Kidney (tissue), 14 donors: Measurements from ENCODE around the gene ZBTB7A. TPM values are rescaled to one million over a fixed set of nuclear protein-coding genes. Genes with fewer than 3 reads are reported as not detected.
A peak's percentile ranks its signal among the peaks of the same experiment; 100 is the strongest.

Source experiments
- DNase-seq, 5 donors: peaks; one replicate each; pipeline ENCODE4 v3.0.0-alpha.2; 2013 to 2020
- FAIRE-seq: peaks from 2 replicates; lab custom pipeline; 2012; peaks lifted over from hg19 to GRCh38; lab: Jason Lieb, UNC
- H3K27ac ChIP-seq, 2 donors: one replicate each; pipeline ENCODE4 v1.7.0; 2013; ENCODE audit warnings: low read depth in 2 of 2, low read length in 2 of 2, inconsistent platforms in 1 of 2
- H3K27me3 ChIP-seq: one replicate; pipeline ENCODE4 v1.7.1; 2013; ENCODE audit warnings: low read length, inconsistent platforms; ENCODE audit not compliant: control insufficient read depth, insufficient read depth
- H3K36me3 ChIP-seq, 3 donors: one replicate each; pipeline versions ENCODE4 v1.7.0 to v1.7.1; 2013; ENCODE audit warnings: low read length in 3 of 3, control low read depth in 1 of 3, inconsistent platforms in 1 of 3; ENCODE audit not compliant: insufficient read depth in 3 of 3, control insufficient read depth in 2 of 3
- H3K4me1 ChIP-seq, 3 donors: one replicate each; pipeline versions ENCODE4 v1.7.0 to v1.7.1; 2013; ENCODE audit warnings: low read length in 3 of 3, inconsistent platforms in 1 of 3, low read depth in 1 of 3; ENCODE audit not compliant: control insufficient read depth in 2 of 3, insufficient read depth in 2 of 3
- H3K4me3 ChIP-seq, 3 donors: one replicate each; pipeline versions ENCODE4 v1.7.0 to v1.8.1; 2013; ENCODE audit warnings: low read length in 3 of 3, control low read depth in 1 of 3, inconsistent platforms in 1 of 3
- H3K9ac ChIP-seq, 3 donors: one replicate each; pipeline versions ENCODE4 v1.7.0 to v1.7.1; 2013; ENCODE audit warnings: low read length in 3 of 3, control low read depth in 1 of 3, inconsistent platforms in 1 of 3
- H3K9me3 ChIP-seq, 3 donors: one replicate each; pipeline versions ENCODE4 v1.7.0 to v1.7.1; 2013; ENCODE audit warnings: low read length in 3 of 3, control low read depth in 1 of 3, inconsistent platforms in 1 of 3; ENCODE audit not compliant: control insufficient read depth in 2 of 3, insufficient read depth in 1 of 3
- CTCF ChIP-seq: IDR thresholded peaks from 3 replicates; pipeline ENCODE4 v1.5.1; 2012; ENCODE audit warnings: mild to moderate bottlenecking, moderate library complexity, borderline replicate concordance; ENCODE audit not compliant: insufficient read depth; ENCODE audit errors: extremely low read depth
- intact Hi-C: fragments of 100-400 bp; cut with DNase I; formaldehyde crosslinking; loops from one replicate; pipeline ENCODE4 v1.11.1; 2022
- polyA plus RNA-seq: library from polyadenylated mRNA; stranded (reverse); fragments of 350-450 nt; fragmentation: Illumina TruSeq; extraction: RNeasy Lipid Tissue Mini Kit (QIAGEN cat#74804); gene quantifications from one replicate; pipeline ENCODE4 v1.2.3, GENCODE V29; 2014; ENCODE audit warnings: low read depth, low replicate concordance; ENCODE audit not compliant: insufficient read depth
- total RNA-seq: library from RNA; stranded (reverse); fragmentation: NEBNext Ultra II Directional; extraction: Animal tissue kit (Norgen Biotek cat#: 25700); gene quantifications from one replicate; pipeline ENCODE4 v1.2.1, GENCODE V29; 2021
- donor health status: control.
- donor health status: control.
- donor health status: control.
- donor health status: control.
- donor health status: control.
- donor health status: DM: yes; HTN: yes; CAD: no.
- donor health status: Normal renal cell carcinoma (clear cell type).

Gene ZBTB7A
- total and polyA plus RNA-seq, 2 donors from 2014 or later = 8.9 to 53.2 TPM

DNA sequence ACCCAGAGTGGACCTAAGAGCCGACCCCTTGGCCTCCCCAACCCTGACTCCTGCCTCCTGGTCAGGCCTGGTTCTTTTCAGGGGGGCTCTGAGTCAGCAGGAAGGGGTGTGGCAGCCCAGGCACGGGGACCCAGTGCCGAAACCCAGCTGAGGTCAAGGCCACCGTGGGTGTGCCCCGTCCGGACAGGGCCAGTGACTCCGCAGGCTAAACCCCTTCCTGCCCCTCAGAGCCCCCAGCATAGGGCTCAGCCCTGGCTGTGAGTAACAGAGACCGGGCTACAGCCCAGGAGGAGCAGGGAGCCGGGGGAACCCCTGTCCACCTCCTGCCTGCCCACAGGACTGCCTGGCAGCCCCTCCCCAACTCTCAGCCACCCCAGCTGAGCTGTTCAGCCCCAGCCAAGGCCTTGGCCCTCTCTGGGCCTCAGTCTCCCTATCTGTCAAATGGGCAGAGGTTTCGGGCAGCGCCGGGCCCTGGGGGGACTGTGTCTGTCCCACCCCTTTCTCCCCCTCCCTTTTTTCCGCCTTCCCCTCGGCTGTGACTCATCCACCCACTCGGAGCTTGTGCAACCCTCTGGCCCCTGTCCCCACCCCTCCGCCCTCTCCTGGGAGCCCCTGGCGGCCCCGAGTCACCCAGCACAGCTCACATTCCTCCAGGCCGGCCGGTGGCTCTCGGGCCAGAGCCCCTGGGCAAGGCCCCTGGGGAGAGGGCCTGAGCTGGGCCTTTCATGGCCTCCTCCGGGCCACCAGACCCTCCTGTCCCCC, 8.6 kb downstream of the ZBTB7A start:
- H3K9ac ChIP-seq = peak overlapping the region in 1 of 3 donors; percentile 19
- no peaks in the 10 kb centered on the region for H3K27me3 ChIP-seq
- intact Hi-C loops = no loop called here

DNA sequence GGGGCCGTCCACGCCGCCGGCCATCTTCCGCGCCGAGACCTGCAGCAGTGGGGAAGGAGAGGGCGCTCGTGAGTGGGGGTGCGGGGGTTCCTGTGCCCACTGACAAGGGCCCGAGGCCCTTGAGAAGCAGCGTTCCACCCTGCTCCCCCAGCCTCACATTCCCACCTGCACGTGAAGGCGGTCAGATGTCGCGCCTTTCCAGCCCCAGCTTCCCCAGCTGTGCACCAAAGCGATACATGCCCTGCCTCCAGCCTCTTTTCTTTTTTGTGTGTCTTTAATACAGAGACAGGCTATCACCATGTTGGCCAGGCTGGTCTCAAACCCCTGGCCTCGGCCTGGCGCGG, 11.5 kb downstream of the ZBTB7A start:
- H3K36me3 ChIP-seq = peaks cover 7 to 17% (median 12%) of the 10 kb centered on the region in 3 donors
- FAIRE-seq = no peak
- no peak for TF ChIP-seq CTCF
- intact Hi-C loops = no loop called here
- H3K9me3 ChIP-seq = peaks cover 0 to 2% (median 0%) of the 10 kb centered on the region in 3 donors
- no peak overlapping the region for H3K4me3 ChIP-seq
- H3K27me3 ChIP-seq = no peaks in the 10 kb centered on the region
- peaks cover 0 to 27% (median 5%) of the 10 kb centered on the region in 3 donors for H3K4me1 ChIP-seq
- H3K9ac ChIP-seq = no peak overlapping the region
- no peak for DNase-seq
- H3K27ac ChIP-seq = no peak overlapping the region

More for the DNA sequence above, 8.6 kb downstream of the ZBTB7A start:
- DNase-seq = peak in 1 of 5 donors; percentile 97
- peaks cover 0 to 2% (median 0%) of the 10 kb centered on the region in 3 donors for H3K9me3 ChIP-seq
- H3K4me1 ChIP-seq = peaks cover 0 to 48% (median 22%) of the 10 kb centered on the region in 3 donors
- FAIRE-seq = no peak
- H3K36me3 ChIP-seq = peaks cover 6 to 9% (median 8%) of the 10 kb centered on the region in 3 donors
- H3K4me3 ChIP-seq = no peak overlapping the region
- peak overlapping the region; percentile 92 to 94 for H3K27ac ChIP-seq
- TF ChIP-seq CTCF = no peak

- H3K4me1 ChIP-seq = peaks cover 0 to 25% (median 5%) of the 10 kb centered on the region in 3 donors
- no peak overlapping the region for H3K4me3 ChIP-seq
- intact Hi-C loops = no loop called here
- no peak for TF ChIP-seq CTCF
- H3K27me3 ChIP-seq = no peaks in the 10 kb centered on the region
- H3K36me3 ChIP-seq = peaks cover 7 to 17% (median 12%) of the 10 kb centered on the region in 3 donors
- H3K9me3 ChIP-seq = peaks cover 0 to 2% (median 0%) of the 10 kb centered on the region in 3 donors
- DNase-seq (peak in 1 of 5 donors; percentile 79), FAIRE-seq (no peak)
- H3K27ac ChIP-seq = no peak overlapping the region
- H3K9ac ChIP-seq = no peak overlapping the region
Measured at GRCh38 chr19:4054441-4055208, 12.1 kb downstream of the ZBTB7A start.
